WTC11 (cell line): ENCODE results near the gene FANK1. TPM values are rescaled to one million over a fixed set of nuclear protein-coding genes. Genes with fewer than 3 reads are reported as not detected.

Experiments
- ATAC-seq: fragments of 200-7000 bp; cut with Tn5 transposase; 2 replicates; pipeline ENCODE4 v1.10.0; 2021; ENCODE audit warnings: mild to moderate bottlenecking, moderate library complexity
- CTCF ChIA-PET: fragments of 300-600 bp; sonication (Branson Sonifier 250); formaldehyde crosslinking; loops from one replicate; lab custom pipeline; 2021; ENCODE audit warnings: antibody characterized with exemption; lab: Charles Lee
- POLR2A ChIA-PET: fragments of 350-600 bp; sonication (Branson Sonifier 250); formaldehyde crosslinking; loops from one replicate; lab custom pipeline; 2021; ENCODE audit warnings: antibody characterized with exemption; lab: Charles Lee
- DNase-seq: peaks from one replicate; pipeline ENCODE4 v3.0.0; 2021; ENCODE audit warnings: low spot score
- H3K27ac Mint-ChIP-seq: 2 replicates; pipeline ENCODE4 v1.8.0; 2021; ENCODE audit warnings: mixed read lengths
- H3K27me3 Mint-ChIP-seq: 2 replicates; pipeline ENCODE4 v1.8.0; 2021; ENCODE audit warnings: low read depth, mild to moderate bottlenecking, moderate library complexity, mixed read lengths
- H3K36me3 Mint-ChIP-seq: 2 replicates; pipeline ENCODE4 v1.8.0; 2021; ENCODE audit warnings: mixed read lengths
- H3K4me1 Mint-ChIP-seq: 2 replicates; pipeline ENCODE4 v1.8.0; 2022; ENCODE audit warnings: mixed read lengths
- H3K4me3 Mint-ChIP-seq: 2 replicates; pipeline ENCODE4 v1.8.0; 2021; ENCODE audit warnings: mild to moderate bottlenecking, moderate library complexity, mixed read lengths
- H3K9me3 Mint-ChIP-seq: 2 replicates; pipeline ENCODE4 v1.8.0; 2021; ENCODE audit warnings: mixed read lengths
- CBFB ChIP-seq: sonication (generic); formaldehyde crosslinking; IDR thresholded peaks from 2 replicates; pipeline ENCODE4 v1.8.1; 2022; ENCODE audit warnings: mild to moderate bottlenecking, low read depth, missing genetic modification reagents
- ELF4 ChIP-seq: sonication (generic); formaldehyde crosslinking; IDR thresholded peaks from 2 replicates; pipeline ENCODE4 v1.8.1; 2022; ENCODE audit warnings: low read depth, mild to moderate bottlenecking, moderate library complexity, missing genetic modification reagents
- EMX1 ChIP-seq: fragments of 250-450 bp; sonication (Bioruptor Pico); IDR thresholded peaks from 2 replicates; pipeline ENCODE4 v1.8.0; 2021; ENCODE audit warnings: mild to moderate bottlenecking
- FOXK1 ChIP-seq: sonication (generic); formaldehyde crosslinking; IDR thresholded peaks from 2 replicates; pipeline ENCODE4 v1.8.0; 2022; ENCODE audit warnings: mild to moderate bottlenecking, moderate library complexity, missing genetic modification reagents
- JUN ChIP-seq: sonication (generic); formaldehyde crosslinking; IDR thresholded peaks from 2 replicates; pipeline ENCODE4 v1.8.0; 2023; ENCODE audit warnings: mild to moderate bottlenecking, missing genetic modification reagents
- MLX ChIP-seq: sonication (generic); formaldehyde crosslinking; IDR thresholded peaks from 2 replicates; pipeline ENCODE4 v1.8.1; 2023; ENCODE audit warnings: mild to moderate bottlenecking, missing genetic modification reagents, moderate library complexity
- NFYB ChIP-seq: sonication (generic); formaldehyde crosslinking; conservative IDR thresholded peaks from 2 replicates; pipeline ENCODE4 v1.8.0; 2022; ENCODE audit warnings: low read depth, missing genetic modification reagents
- RORB ChIP-seq: fragments of 250-450 bp; sonication (Bioruptor Pico); IDR thresholded peaks from 2 replicates; pipeline ENCODE4 v1.9.0; 2021; ENCODE audit warnings: mild to moderate bottlenecking
- TEAD4 ChIP-seq: sonication (generic); formaldehyde crosslinking; IDR thresholded peaks from 2 replicates; pipeline ENCODE4 v1.8.0; 2022; ENCODE audit warnings: mild to moderate bottlenecking, missing genetic modification reagents
- USF1 ChIP-seq: sonication (generic); formaldehyde crosslinking; IDR thresholded peaks from 2 replicates; pipeline ENCODE4 v1.8.0; 2022; ENCODE audit warnings: mild to moderate bottlenecking, missing genetic modification reagents
- ZNF281 ChIP-seq: sonication (generic); formaldehyde crosslinking; IDR thresholded peaks from 2 replicates; pipeline ENCODE4 v1.8.0; 2023; ENCODE audit warnings: mild to moderate bottlenecking, missing genetic modification reagents
- ZNF317 ChIP-seq: sonication (generic); formaldehyde crosslinking; IDR thresholded peaks from 2 replicates; pipeline ENCODE4 v1.8.1; 2023; ENCODE audit warnings: low read depth, mild to moderate bottlenecking, moderate library complexity, missing genetic modification reagents, borderline replicate concordance
- ZNF416 ChIP-seq: fragments of 250-450 bp; sonication (Bioruptor Pico); IDR thresholded peaks from 2 replicates; pipeline ENCODE4 v1.9.0; 2021; ENCODE audit warnings: mild to moderate bottlenecking, inconsistent platforms
- ZNF671 ChIP-seq: fragments of 250-450 bp; sonication (Bioruptor Pico); IDR thresholded peaks from 2 replicates; pipeline ENCODE4 v1.8.0; 2021; ENCODE audit warnings: mild to moderate bottlenecking
- total RNA-seq: library from RNA; stranded (reverse); gene quantifications from 3 replicates; pipeline ENCODE4 v1.2.3, GENCODE V29; 2021
- TF ChIP-seq, protein P1 (sequence below): sonication (generic); formaldehyde crosslinking; IDR thresholded peaks from 2 replicates; pipeline ENCODE4 v1.8.1; 2022; ENCODE audit warnings: missing genetic modification reagents, borderline replicate concordance
- TF ChIP-seq, protein P2 (sequence below): sonication (generic); formaldehyde crosslinking; IDR thresholded peaks from 2 replicates; pipeline ENCODE4 v1.8.0; 2023; ENCODE audit warnings: missing genetic modification reagents, mild to moderate bottlenecking, borderline replicate concordance
- TF ChIP-seq, protein P3 (sequence below): fragments of 250-450 bp; sonication (Bioruptor Pico); IDR thresholded peaks from 2 replicates; pipeline ENCODE4 v1.8.0; 2021; ENCODE audit warnings: mild to moderate bottlenecking
- TF ChIP-seq, protein P4 (sequence below): sonication (generic); formaldehyde crosslinking; IDR thresholded peaks from 2 replicates; pipeline ENCODE4 v1.8.1; 2022; ENCODE audit warnings: low read depth, mild to moderate bottlenecking, moderate library complexity, missing genetic modification reagents, borderline replicate concordance
- TF ChIP-seq, protein P5 (sequence below): sonication (generic); formaldehyde crosslinking; IDR thresholded peaks from 2 replicates; pipeline ENCODE4 v1.8.1; 2023; ENCODE audit warnings: mild to moderate bottlenecking, moderate library complexity, missing genetic modification reagents
- TF ChIP-seq, protein P6 (sequence below): sonication (generic); formaldehyde crosslinking; IDR thresholded peaks from 2 replicates; pipeline ENCODE4 v1.8.1; 2022; ENCODE audit warnings: mild to moderate bottlenecking, moderate library complexity, missing genetic modification reagents

FANK1 gene
- total RNA-seq, 1 experiment from 2014 or later = 3.4 TPM

DNA sequence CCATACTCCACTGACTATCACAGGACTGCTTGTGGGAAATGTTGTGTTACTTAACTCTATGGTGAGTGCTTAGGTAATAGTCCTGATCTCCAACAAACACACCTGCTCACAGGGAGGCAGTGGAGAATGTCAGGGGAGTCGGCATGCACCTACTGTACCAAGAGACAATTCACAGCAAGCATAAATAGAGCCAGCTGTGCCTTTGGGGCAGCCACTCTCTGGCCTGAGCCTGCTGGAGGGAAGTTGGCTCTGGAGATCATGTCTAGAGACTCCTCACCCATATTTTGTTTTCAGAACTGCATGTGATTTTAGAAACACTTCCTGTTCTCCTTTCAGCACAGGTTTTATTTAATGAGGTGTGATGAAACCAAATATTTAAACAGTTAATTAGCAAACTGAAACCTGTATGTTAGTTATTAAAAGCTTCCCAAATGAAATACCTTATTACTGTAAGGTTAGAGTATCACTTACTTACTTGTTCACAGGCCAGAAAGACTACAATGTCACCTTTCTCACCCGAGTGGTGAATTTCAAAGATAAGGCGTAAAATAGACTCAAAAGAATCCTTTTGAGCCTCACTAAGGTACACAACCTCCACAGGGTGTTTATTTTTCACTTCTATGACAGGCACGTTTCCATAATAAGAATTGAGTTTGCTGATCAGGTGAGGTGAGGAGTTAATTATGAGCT is 37.1 kb upstream of the FANK1 start:
- TF ChIP-seq, protein P1, sequence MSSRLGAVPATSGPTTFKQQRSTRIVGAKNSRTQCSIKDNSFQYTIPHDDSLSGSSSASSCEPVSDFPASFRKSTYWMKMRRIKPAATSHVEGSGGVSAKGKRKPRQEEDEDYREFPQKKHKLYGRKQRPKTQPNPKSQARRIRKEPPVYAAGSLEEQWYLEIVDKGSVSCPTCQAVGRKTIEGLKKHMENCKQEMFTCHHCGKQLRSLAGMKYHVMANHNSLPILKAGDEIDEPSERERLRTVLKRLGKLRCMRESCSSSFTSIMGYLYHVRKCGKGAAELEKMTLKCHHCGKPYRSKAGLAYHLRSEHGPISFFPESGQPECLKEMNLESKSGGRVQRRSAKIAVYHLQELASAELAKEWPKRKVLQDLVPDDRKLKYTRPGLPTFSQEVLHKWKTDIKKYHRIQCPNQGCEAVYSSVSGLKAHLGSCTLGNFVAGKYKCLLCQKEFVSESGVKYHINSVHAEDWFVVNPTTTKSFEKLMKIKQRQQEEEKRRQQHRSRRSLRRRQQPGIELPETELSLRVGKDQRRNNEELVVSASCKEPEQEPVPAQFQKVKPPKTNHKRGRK (CRISPR knock-in tag) = no peak
- TF ChIP-seq, protein P2, sequence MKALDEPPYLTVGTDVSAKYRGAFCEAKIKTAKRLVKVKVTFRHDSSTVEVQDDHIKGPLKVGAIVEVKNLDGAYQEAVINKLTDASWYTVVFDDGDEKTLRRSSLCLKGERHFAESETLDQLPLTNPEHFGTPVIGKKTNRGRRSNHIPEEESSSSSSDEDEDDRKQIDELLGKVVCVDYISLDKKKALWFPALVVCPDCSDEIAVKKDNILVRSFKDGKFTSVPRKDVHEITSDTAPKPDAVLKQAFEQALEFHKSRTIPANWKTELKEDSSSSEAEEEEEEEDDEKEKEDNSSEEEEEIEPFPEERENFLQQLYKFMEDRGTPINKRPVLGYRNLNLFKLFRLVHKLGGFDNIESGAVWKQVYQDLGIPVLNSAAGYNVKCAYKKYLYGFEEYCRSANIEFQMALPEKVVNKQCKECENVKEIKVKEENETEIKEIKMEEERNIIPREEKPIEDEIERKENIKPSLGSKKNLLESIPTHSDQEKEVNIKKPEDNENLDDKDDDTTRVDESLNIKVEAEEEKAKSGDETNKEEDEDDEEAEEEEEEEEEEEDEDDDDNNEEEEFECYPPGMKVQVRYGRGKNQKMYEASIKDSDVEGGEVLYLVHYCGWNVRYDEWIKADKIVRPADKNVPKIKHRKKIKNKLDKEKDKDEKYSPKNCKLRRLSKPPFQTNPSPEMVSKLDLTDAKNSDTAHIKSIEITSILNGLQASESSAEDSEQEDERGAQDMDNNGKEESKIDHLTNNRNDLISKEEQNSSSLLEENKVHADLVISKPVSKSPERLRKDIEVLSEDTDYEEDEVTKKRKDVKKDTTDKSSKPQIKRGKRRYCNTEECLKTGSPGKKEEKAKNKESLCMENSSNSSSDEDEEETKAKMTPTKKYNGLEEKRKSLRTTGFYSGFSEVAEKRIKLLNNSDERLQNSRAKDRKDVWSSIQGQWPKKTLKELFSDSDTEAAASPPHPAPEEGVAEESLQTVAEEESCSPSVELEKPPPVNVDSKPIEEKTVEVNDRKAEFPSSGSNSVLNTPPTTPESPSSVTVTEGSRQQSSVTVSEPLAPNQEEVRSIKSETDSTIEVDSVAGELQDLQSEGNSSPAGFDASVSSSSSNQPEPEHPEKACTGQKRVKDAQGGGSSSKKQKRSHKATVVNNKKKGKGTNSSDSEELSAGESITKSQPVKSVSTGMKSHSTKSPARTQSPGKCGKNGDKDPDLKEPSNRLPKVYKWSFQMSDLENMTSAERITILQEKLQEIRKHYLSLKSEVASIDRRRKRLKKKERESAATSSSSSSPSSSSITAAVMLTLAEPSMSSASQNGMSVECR (CRISPR knock-in tag) = no peak
- TF ChIP-seq ZNF671 (CRISPR knock-in tag) = no peak
- no peak for TF ChIP-seq ELF4 (CRISPR knock-in tag)
- no peak for TF ChIP-seq NFYB (CRISPR knock-in tag)
- no peak for TF ChIP-seq ZNF281 (CRISPR knock-in tag)
- no peak for TF ChIP-seq EMX1
- TF ChIP-seq, protein P3, sequence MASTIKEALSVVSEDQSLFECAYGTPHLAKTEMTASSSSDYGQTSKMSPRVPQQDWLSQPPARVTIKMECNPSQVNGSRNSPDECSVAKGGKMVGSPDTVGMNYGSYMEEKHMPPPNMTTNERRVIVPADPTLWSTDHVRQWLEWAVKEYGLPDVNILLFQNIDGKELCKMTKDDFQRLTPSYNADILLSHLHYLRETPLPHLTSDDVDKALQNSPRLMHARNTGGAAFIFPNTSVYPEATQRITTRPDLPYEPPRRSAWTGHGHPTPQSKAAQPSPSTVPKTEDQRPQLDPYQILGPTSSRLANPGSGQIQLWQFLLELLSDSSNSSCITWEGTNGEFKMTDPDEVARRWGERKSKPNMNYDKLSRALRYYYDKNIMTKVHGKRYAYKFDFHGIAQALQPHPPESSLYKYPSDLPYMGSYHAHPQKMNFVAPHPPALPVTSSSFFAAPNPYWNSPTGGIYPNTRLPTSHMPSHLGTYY (CRISPR knock-in tag) = no peak
- TF ChIP-seq USF1 (CRISPR knock-in tag) = no peak
- no peak for TF ChIP-seq CBFB
- no peak for TF ChIP-seq ZNF416 (CRISPR knock-in tag)
- TF ChIP-seq, protein P4, sequence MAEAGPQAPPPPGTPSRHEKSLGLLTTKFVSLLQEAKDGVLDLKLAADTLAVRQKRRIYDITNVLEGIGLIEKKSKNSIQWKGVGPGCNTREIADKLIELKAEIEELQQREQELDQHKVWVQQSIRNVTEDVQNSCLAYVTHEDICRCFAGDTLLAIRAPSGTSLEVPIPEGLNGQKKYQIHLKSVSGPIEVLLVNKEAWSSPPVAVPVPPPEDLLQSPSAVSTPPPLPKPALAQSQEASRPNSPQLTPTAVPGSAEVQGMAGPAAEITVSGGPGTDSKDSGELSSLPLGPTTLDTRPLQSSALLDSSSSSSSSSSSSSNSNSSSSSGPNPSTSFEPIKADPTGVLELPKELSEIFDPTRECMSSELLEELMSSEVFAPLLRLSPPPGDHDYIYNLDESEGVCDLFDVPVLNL (CRISPR knock-in tag) = no peak
- TF ChIP-seq MLX = no peak
- no peak for TF ChIP-seq TEAD4 (CRISPR knock-in tag)
- TF ChIP-seq FOXK1 (CRISPR knock-in tag) = no peak
- no peak for TF ChIP-seq JUN (CRISPR knock-in tag)
- TF ChIP-seq, protein P5, sequence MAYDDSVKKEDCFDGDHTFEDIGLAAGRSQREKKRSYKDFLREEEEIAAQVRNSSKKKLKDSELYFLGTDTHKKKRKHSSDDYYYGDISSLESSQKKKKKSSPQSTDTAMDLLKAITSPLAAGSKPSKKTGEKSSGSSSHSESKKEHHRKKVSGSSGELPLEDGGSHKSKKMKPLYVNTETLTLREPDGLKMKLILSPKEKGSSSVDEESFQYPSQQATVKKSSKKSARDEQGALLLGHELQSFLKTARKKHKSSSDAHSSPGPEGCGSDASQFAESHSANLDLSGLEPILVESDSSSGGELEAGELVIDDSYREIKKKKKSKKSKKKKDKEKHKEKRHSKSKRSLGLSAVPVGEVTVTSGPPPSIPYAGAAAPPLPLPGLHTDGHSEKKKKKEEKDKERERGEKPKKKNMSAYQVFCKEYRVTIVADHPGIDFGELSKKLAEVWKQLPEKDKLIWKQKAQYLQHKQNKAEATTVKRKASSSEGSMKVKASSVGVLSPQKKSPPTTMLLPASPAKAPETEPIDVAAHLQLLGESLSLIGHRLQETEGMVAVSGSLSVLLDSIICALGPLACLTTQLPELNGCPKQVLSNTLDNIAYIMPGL (CRISPR knock-in tag) = no peak
- TF ChIP-seq RORB = no peak
- no peak for TF ChIP-seq ZNF317 (CRISPR knock-in tag)
- TF ChIP-seq, protein P6, sequence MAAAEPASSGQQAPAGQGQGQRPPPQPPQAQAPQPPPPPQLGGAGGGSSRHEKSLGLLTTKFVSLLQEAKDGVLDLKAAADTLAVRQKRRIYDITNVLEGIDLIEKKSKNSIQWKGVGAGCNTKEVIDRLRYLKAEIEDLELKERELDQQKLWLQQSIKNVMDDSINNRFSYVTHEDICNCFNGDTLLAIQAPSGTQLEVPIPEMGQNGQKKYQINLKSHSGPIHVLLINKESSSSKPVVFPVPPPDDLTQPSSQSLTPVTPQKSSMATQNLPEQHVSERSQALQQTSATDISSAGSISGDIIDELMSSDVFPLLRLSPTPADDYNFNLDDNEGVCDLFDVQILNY (CRISPR knock-in tag) = no peak
- TF ChIP-seq, all 79 proteins: peak for 0
- H3K27ac Mint-ChIP-seq = no peak overlapping the region
- ATAC-seq (no peak), DNase-seq (no peak)
- POLR2A ChIA-PET = interaction anchor here (0.7 kb wide), 1 partner anchor 32 kb away, joined by 3 read pairs; no protein-coding TSS in a partner anchor
- no peaks in the 10 kb centered on the region for H3K27me3 Mint-ChIP-seq
- CTCF ChIA-PET = no interaction called here
- H3K36me3 Mint-ChIP-seq = 0 out of 2 replicates have a peak, but pooled peaks cover 2% of the 10 kb centered on the region
- 0 out of 2 replicates have a peak, but pooled peaks cover 4% of the 10 kb centered on the region for H3K4me1 Mint-ChIP-seq
- H3K9me3 Mint-ChIP-seq = no peaks in the 10 kb centered on the region
- no peak overlapping the region for H3K4me3 Mint-ChIP-seq
